Measurements from ENCODE around the gene DNA2.

GRCh38 chr10:68419376-68419775 is 52.4 kb downstream of the DNA2 start:
- TF ChIP-seq, protein P1, sequence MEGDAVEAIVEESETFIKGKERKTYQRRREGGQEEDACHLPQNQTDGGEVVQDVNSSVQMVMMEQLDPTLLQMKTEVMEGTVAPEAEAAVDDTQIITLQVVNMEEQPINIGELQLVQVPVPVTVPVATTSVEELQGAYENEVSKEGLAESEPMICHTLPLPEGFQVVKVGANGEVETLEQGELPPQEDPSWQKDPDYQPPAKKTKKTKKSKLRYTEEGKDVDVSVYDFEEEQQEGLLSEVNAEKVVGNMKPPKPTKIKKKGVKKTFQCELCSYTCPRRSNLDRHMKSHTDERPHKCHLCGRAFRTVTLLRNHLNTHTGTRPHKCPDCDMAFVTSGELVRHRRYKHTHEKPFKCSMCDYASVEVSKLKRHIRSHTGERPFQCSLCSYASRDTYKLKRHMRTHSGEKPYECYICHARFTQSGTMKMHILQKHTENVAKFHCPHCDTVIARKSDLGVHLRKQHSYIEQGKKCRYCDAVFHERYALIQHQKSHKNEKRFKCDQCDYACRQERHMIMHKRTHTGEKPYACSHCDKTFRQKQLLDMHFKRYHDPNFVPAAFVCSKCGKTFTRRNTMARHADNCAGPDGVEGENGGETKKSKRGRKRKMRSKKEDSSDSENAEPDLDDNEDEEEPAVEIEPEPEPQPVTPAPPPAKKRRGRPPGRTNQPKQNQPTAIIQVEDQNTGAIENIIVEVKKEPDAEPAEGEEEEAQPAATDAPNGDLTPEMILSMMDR (IDR thresholded peaks at IDR 0.05): no peak
- no peak for TF ChIP-seq EZH2 (IDR thresholded peaks at IDR 0.05; ENCODE audit: borderline replicate concordance, insufficient read depth, low read depth, low read length, poor library complexity, severe bottlenecking)

All from B cell (primary cell).